Nephron (organoid): Measurements from ENCODE around the gene ZNF568.

Experiments
- H3K27ac Mint-ChIP-seq, 3 experiments: 2 replicates each; pipeline ENCODE4 v1.8.0; 2020; ENCODE audit warnings: mixed read lengths in 3 of 3, mild to moderate bottlenecking in 2 of 3, moderate library complexity in 1 of 3
- H3K27me3 Mint-ChIP-seq: 2 replicates; pipeline ENCODE4 v1.8.0; 2021; ENCODE audit warnings: low read depth, mild to moderate bottlenecking, moderate library complexity, mixed read lengths
- H3K36me3 Mint-ChIP-seq: 2 replicates; pipeline ENCODE4 v1.8.0; 2020; ENCODE audit warnings: low read depth, mixed read lengths
- H3K4me1 Mint-ChIP-seq: 2 replicates; pipeline ENCODE4 v1.8.0; 2020; ENCODE audit warnings: mixed read lengths
- H3K4me3 Mint-ChIP-seq, 3 experiments: 2 replicates each; pipeline ENCODE4 v1.8.0; 2020; ENCODE audit warnings: mild to moderate bottlenecking in 3 of 3, mixed read lengths in 3 of 3, moderate library complexity in 2 of 3
- H3K9me3 Mint-ChIP-seq: 2 replicates; pipeline ENCODE4 v1.8.0; 2020; ENCODE audit warnings: mixed read lengths
- CTCF ChIP-seq, 3 experiments: fragments of 200-600 bp; sonication (generic); IDR thresholded peaks; one replicate each; pipeline ENCODE4 v1.5.0; 2021; ENCODE audit warnings: antibody characterized with exemption in 3 of 3; ENCODE audit not compliant: unreplicated experiment in 3 of 3

Gene ZNF568

GRCh38 chr19:36986601-36987000 is 70.5 kb downstream of the ZNF568 start:
- H3K36me3 Mint-ChIP-seq: peaks cover 16% of the 10 kb centered on the region
- peaks cover 64% of the 10 kb centered on the region for H3K9me3 Mint-ChIP-seq
- no peak overlapping the region for H3K4me3 Mint-ChIP-seq
- no peak for TF ChIP-seq CTCF (IDR thresholded peaks at IDR 0.05; ENCODE audit: unreplicated experiment in 3 of 3)
- no peaks in the 10 kb centered on the region for H3K4me1 Mint-ChIP-seq
- H3K27me3 Mint-ChIP-seq: no peaks in the 10 kb centered on the region
- H3K27ac Mint-ChIP-seq: no peak overlapping the region

- Mint-ChIP-seq H3K27ac (no peak overlapping the region), H3K4me3 (no peak overlapping the region), H3K4me1 (no peaks in the 10 kb centered on the region), H3K27me3 (no peaks in the 10 kb centered on the region), H3K9me3 (peaks cover 63% of the 10 kb centered on the region), H3K36me3 (peaks cover 16% of the 10 kb centered on the region)
- no peak for TF ChIP-seq CTCF (IDR thresholded peaks at IDR 0.05; ENCODE audit: unreplicated experiment in 3 of 3)
These were observed 71.0 kb downstream of the ZNF568 start for GRCh38 chr19:36987091-36987490.

- H3K27ac Mint-ChIP-seq: no peak overlapping the region
- H3K36me3 Mint-ChIP-seq: peaks cover 44% of the 10 kb centered on the region
- no peaks in the 10 kb centered on the region for H3K27me3 Mint-ChIP-seq
- no peaks in the 10 kb centered on the region for H3K4me1 Mint-ChIP-seq
- no peak overlapping the region for H3K4me3 Mint-ChIP-seq
- peaks cover 64% of the 10 kb centered on the region for H3K9me3 Mint-ChIP-seq
- no peak for TF ChIP-seq CTCF (IDR thresholded peaks at IDR 0.05; ENCODE audit: unreplicated experiment in 3 of 3)
These were observed 81.2 kb downstream of the ZNF568 start for GRCh38 chr19:36997152-36997842.

GRCh38 chr19:36997843-36998235 is 81.7 kb downstream of the ZNF568 start:
- H3K36me3 Mint-ChIP-seq: peaks cover 39% of the 10 kb centered on the region
- no peak overlapping the region for H3K27ac Mint-ChIP-seq
- TF ChIP-seq CTCF (IDR thresholded peaks at IDR 0.05; ENCODE audit: unreplicated experiment in 3 of 3): no peak
- H3K4me3 Mint-ChIP-seq: no peak overlapping the region
- peaks cover 64% of the 10 kb centered on the region for H3K9me3 Mint-ChIP-seq
- no peaks in the 10 kb centered on the region for H3K4me1 Mint-ChIP-seq
- no peaks in the 10 kb centered on the region for H3K27me3 Mint-ChIP-seq

GRCh38 chr19:36999313-36999712 is 83.2 kb downstream of the ZNF568 start:
- Mint-ChIP-seq H3K9me3 (peaks cover 56% of the 10 kb centered on the region), H3K4me3 (no peak overlapping the region), H3K4me1 (no peaks in the 10 kb centered on the region), H3K36me3 (peaks cover 30% of the 10 kb centered on the region), H3K27me3 (no peaks in the 10 kb centered on the region), H3K27ac (no peak overlapping the region)
- no peak for TF ChIP-seq CTCF (IDR thresholded peaks at IDR 0.05; ENCODE audit: unreplicated experiment in 3 of 3)

- H3K36me3 Mint-ChIP-seq: peaks cover 7% of the 10 kb centered on the region
- TF ChIP-seq CTCF (IDR thresholded peaks at IDR 0.05; ENCODE audit: unreplicated experiment in 3 of 3): no peak
- no peaks in the 10 kb centered on the region for H3K4me1 Mint-ChIP-seq
- peaks cover 50% of the 10 kb centered on the region for H3K9me3 Mint-ChIP-seq
- no peak overlapping the region for H3K4me3 Mint-ChIP-seq
- no peaks in the 10 kb centered on the region for H3K27me3 Mint-ChIP-seq
- H3K27ac Mint-ChIP-seq: no peak overlapping the region
These were observed 91.6 kb downstream of the ZNF568 start for GRCh38 chr19:37007587-37008220.
